GM12865 (cell line): Measurements from ENCODE around the gene DDX54.

Experiments used
- DNase-seq: peaks from one replicate; pipeline ENCODE4 v3.0.0; 2010; ENCODE audit warnings: low read depth
- H3K4me3 ChIP-seq: 2 replicates; pipeline ENCODE4 v1.5.1; 2011; ENCODE audit warnings: mild to moderate bottlenecking, low read depth, low read length, control low read depth
- TF ChIP-seq, protein P1 (sequence below): IDR thresholded peaks from 2 replicates; pipeline ENCODE4 v1.5.1; 2011; ENCODE audit warnings: low read length, control low read depth, low read depth, inconsistent platforms; ENCODE audit not compliant: insufficient read depth; ENCODE audit errors: missing control alignments

DDX54 gene

DNA sequence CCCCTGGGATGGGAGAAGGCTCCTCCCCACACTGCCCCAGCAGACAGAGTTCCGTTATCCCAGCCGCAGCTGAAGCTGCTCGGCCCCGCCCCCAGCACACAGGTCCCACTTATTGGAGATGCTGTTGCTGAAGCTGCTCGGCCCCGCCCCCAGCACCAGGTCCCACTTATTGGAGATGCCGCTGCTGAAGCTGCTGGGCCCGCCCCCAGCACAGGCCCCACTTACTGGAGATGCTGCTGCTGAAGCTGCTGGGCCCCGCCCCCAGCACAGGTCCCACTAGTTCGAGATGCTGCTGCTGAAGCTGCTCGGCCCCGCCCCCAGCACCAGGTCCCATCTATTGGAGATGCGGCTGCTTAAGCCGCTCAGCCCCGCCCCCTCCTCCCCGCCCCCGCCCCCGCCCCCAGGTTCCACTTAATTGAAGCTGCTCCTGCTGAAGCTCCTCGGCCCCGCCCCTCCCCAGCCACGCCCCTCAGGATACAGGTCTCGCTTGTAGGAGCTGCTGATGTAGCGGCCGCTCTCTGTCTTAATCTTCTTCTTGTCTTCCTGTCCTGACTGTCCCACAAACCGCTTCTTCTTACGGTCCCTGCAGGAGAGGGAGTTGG, 23.8 kb downstream of the DDX54 start:
- peak; percentile 84 for DNase-seq
- H3K4me3 ChIP-seq: no peak overlapping the region
- TF ChIP-seq, protein P1, sequence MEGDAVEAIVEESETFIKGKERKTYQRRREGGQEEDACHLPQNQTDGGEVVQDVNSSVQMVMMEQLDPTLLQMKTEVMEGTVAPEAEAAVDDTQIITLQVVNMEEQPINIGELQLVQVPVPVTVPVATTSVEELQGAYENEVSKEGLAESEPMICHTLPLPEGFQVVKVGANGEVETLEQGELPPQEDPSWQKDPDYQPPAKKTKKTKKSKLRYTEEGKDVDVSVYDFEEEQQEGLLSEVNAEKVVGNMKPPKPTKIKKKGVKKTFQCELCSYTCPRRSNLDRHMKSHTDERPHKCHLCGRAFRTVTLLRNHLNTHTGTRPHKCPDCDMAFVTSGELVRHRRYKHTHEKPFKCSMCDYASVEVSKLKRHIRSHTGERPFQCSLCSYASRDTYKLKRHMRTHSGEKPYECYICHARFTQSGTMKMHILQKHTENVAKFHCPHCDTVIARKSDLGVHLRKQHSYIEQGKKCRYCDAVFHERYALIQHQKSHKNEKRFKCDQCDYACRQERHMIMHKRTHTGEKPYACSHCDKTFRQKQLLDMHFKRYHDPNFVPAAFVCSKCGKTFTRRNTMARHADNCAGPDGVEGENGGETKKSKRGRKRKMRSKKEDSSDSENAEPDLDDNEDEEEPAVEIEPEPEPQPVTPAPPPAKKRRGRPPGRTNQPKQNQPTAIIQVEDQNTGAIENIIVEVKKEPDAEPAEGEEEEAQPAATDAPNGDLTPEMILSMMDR: no peak

GRCh38 chr12:113159937-113160336, 25.3 kb downstream of the DDX54 start:
- TF ChIP-seq, protein P1: no peak
- DNase-seq: no peak
- no peak overlapping the region for H3K4me3 ChIP-seq

GRCh38 chr12:113158439-113159203, 26.7 kb downstream of the DDX54 start:
- DNase-seq: no peak
- no peak overlapping the region for H3K4me3 ChIP-seq
- TF ChIP-seq, protein P1: no peak

DNA sequence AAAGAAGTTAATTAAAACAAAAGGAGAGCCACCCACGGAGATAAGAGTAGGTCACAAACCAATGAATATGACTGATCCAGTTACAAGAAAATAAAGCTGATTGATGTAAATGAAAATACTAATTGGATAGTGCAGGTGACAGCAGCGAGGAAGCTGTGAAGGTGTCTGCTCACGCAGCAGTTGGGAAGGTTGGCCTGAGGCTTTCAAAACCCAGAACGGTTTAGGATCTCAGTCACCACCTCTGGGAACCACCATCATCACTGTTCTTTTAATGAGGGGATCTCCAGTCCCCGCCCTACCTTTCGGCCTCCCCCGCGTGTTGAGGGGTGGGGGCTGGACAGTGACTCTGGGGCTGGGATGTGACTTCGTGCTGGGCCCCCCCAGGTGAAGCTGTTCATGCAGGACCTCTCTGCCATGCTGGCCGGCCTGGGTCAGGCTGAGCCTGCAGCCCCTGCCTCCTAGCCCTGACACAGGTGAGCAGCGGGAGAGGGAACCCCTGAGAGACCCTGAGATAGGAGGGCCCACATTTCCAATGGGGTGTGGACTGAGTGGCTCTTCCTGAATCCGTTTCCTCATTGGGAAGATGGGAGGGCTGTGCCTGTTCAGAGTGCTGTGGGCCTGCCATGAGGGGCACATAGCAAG, 27.9 kb downstream of the DDX54 start:
- no peak overlapping the region for H3K4me3 ChIP-seq
- TF ChIP-seq, protein P1: no peak
- no peak for DNase-seq

GRCh38 chr12:113155646-113156045, 29.6 kb downstream of the DDX54 start:
- TF ChIP-seq, protein P1: no peak
- no peak for DNase-seq
- no peak overlapping the region for H3K4me3 ChIP-seq

- no peak overlapping the region for H3K4me3 ChIP-seq
- TF ChIP-seq, protein P1: no peak
- no peak for DNase-seq
Measured at GRCh38 chr12:113155060-113155459, 30.2 kb downstream of the DDX54 start.
